Nephron (organoid): ENCODE data around the gene ACACA.

ENCODE experiments used
- H3K27ac Mint-ChIP-seq, 3 experiments: 2 replicates each; pipeline ENCODE4 v1.8.0; 2020; ENCODE audit warnings: mixed read lengths in 3 of 3, mild to moderate bottlenecking in 2 of 3, moderate library complexity in 1 of 3
- H3K27me3 Mint-ChIP-seq: 2 replicates; pipeline ENCODE4 v1.8.0; 2021; ENCODE audit warnings: low read depth, mild to moderate bottlenecking, moderate library complexity, mixed read lengths
- H3K36me3 Mint-ChIP-seq: 2 replicates; pipeline ENCODE4 v1.8.0; 2020; ENCODE audit warnings: low read depth, mixed read lengths
- H3K4me1 Mint-ChIP-seq: 2 replicates; pipeline ENCODE4 v1.8.0; 2020; ENCODE audit warnings: mixed read lengths
- H3K4me3 Mint-ChIP-seq, 3 experiments: 2 replicates each; pipeline ENCODE4 v1.8.0; 2020; ENCODE audit warnings: mild to moderate bottlenecking in 3 of 3, mixed read lengths in 3 of 3, moderate library complexity in 2 of 3
- H3K9me3 Mint-ChIP-seq: 2 replicates; pipeline ENCODE4 v1.8.0; 2020; ENCODE audit warnings: mixed read lengths
- TF ChIP-seq, protein P1 (sequence below), 3 experiments: fragments of 200-600 bp; sonication (generic); IDR thresholded peaks; one replicate each; pipeline ENCODE4 v1.5.0; 2021; ENCODE audit warnings: antibody characterized with exemption in 3 of 3; ENCODE audit not compliant: unreplicated experiment in 3 of 3

The ACACA gene

DNA sequence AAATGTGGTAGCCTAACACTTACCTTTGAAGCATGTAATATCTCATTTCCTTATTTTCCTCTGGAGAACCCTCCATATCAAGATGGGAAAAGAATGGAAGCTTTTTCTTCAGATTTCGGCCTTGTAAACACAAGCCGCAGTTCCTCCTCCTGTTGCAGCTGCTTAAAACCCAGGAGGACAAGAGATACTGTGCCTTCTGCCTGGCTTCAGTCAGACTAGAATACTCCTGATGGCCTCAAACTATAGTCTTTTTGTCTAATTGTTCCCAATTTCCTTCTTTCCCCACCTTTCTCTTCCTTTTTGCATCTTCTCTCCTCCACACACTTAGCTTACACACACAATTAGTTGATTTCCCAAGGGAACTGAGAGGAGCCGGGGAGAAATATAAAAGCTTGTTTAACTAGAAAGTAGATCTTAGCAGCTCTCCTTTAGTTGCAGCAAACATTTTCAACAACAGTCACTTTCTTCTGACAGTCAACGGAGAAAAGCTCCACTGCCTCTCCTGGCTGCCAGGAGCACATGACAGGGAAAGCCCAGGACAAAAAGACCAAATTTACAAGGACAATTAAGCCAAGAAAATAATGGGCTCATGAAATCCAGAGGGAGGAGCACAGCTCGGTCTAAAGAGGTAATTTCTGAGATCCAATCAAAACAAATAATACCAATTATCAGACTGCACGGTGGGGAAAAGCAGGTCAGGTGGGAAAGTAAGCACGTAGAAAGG, 107.2 kb downstream of the ACACA start:
- TF ChIP-seq, protein P1, sequence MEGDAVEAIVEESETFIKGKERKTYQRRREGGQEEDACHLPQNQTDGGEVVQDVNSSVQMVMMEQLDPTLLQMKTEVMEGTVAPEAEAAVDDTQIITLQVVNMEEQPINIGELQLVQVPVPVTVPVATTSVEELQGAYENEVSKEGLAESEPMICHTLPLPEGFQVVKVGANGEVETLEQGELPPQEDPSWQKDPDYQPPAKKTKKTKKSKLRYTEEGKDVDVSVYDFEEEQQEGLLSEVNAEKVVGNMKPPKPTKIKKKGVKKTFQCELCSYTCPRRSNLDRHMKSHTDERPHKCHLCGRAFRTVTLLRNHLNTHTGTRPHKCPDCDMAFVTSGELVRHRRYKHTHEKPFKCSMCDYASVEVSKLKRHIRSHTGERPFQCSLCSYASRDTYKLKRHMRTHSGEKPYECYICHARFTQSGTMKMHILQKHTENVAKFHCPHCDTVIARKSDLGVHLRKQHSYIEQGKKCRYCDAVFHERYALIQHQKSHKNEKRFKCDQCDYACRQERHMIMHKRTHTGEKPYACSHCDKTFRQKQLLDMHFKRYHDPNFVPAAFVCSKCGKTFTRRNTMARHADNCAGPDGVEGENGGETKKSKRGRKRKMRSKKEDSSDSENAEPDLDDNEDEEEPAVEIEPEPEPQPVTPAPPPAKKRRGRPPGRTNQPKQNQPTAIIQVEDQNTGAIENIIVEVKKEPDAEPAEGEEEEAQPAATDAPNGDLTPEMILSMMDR (IDR thresholded peaks at IDR 0.05; ENCODE audit: unreplicated experiment in 3 of 3), result peak in 1 of 3 experiments; percentile 12
- H3K27ac Mint-ChIP-seq, result peak overlapping the region; percentile 63 to 88 (median 70)
- no peaks in the 10 kb centered on the region for H3K9me3 Mint-ChIP-seq
- peak overlapping the region; percentile 1 to 20 (median 11) for H3K4me3 Mint-ChIP-seq
- no peaks in the 10 kb centered on the region for H3K27me3 Mint-ChIP-seq
- peaks cover 30% of the 10 kb centered on the region for H3K4me1 Mint-ChIP-seq
- peaks cover 5% of the 10 kb centered on the region for H3K36me3 Mint-ChIP-seq

DNA sequence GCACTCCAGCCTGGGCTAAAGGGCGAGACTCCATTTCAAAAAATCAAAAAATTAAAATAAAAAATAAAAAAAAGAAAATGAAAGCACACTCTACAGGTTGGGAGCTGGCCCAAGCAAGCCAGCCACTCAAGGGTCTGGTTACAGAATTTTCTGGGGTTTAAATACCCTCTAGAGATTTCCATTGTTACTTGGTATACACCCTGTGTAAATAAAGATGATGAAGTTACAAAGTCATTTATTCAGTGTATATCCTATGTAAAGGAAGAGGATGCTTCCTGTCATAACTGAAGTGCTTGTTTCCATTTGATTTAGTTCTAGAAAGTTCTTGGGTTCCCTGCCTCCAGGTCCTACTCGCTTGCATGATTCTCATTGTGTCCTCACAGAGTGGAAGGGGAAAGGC, 110.7 kb downstream of the ACACA start:
- no peaks in the 10 kb centered on the region for H3K27me3 Mint-ChIP-seq
- no peaks in the 10 kb centered on the region for H3K36me3 Mint-ChIP-seq
- H3K4me1 Mint-ChIP-seq, result peaks cover 24% of the 10 kb centered on the region
- TF ChIP-seq, protein P1 (IDR thresholded peaks at IDR 0.05; ENCODE audit: unreplicated experiment in 3 of 3), result no peak
- no peak overlapping the region for H3K4me3 Mint-ChIP-seq
- H3K9me3 Mint-ChIP-seq, result no peaks in the 10 kb centered on the region
- no peak overlapping the region for H3K27ac Mint-ChIP-seq

DNA sequence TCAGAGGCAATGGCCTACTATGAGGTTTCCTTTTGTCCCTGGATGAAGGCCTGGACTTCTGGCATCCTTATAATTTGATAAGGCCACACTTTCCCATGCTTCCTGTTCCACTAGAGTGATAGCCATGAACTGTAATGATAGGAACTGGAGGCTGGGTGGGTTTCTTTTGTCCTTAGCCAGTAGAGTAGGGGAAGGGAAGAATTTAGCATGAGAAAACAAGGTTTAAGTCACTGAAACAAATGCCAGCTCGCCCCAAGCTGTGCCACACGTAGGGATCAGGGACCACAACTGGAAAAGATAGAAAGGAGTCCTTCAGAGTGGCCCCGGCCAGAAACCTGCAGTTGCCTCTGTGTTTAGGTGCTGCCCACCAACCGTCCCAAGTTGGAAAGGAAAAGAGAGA, 111.7 kb downstream of the ACACA start:
- TF ChIP-seq, protein P1 (IDR thresholded peaks at IDR 0.05; ENCODE audit: unreplicated experiment in 3 of 3), result no peak
- Mint-ChIP-seq H3K4me1 (peaks cover 14% of the 10 kb centered on the region), H3K4me3 (no peak overlapping the region), H3K27ac (no peak overlapping the region), H3K27me3 (no peaks in the 10 kb centered on the region), H3K9me3 (no peaks in the 10 kb centered on the region), H3K36me3 (no peaks in the 10 kb centered on the region)

DNA sequence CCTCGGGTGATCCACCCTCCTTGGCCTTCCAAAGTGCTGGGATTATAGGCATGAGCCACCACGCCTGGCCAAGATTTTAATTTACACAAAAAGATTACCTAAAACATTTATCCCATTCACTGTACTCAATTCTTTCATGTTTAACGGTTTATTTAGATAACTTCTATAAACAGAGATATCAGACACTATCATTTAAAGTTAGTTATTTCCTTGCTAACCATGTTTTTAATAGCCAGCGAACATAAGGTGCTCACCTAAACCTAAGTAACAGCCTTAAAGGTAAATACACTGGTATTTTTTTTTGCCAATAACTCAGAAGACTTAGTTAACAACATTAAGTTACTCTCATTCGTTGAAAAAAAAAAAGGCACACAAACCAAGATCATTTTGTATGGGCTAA, 112.9 kb downstream of the ACACA start:
- Mint-ChIP-seq H3K4me3 (no peak overlapping the region), H3K4me1 (peaks cover 3% of the 10 kb centered on the region), H3K36me3 (peaks cover 4% of the 10 kb centered on the region), H3K9me3 (no peaks in the 10 kb centered on the region), H3K27ac (no peak overlapping the region), H3K27me3 (no peaks in the 10 kb centered on the region)
- TF ChIP-seq, protein P1 (IDR thresholded peaks at IDR 0.05; ENCODE audit: unreplicated experiment in 3 of 3), result no peak

DNA sequence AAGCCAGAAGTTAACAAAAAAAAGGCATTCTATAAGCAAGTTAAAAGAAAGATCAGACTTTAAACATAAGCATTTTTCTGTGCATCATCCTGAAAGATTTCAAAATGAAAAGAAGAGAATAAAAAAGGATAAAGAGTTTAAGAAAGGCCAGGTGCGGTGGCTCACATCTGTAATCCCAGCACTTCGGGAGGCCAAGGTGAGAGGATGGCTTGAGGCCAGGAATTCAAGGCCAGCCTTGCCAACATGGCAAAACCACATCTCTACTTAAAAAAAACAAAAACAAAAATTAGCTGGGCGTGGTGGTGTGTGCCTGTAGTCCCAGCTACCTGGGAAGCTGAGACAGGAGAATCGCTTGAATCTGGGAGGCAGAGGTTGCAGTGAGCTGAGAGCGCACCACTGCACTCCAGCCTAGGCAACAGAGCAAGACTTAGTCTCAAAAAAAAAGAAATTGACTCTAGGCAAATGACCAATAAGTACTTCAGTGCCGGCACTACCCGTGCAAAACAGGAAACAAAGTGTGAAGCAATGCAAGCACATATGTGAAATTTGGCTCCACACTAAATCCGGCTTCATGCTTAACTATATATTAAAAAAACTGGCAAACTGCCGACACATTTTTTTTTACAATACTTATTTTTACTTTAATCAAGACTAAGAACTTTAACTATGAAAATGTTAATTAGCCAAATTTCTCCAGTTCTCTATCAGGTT, 114.1 kb downstream of the ACACA start:
- no peaks in the 10 kb centered on the region for H3K27me3 Mint-ChIP-seq
- peaks cover 4% of the 10 kb centered on the region for H3K36me3 Mint-ChIP-seq
- H3K27ac Mint-ChIP-seq, result no peak overlapping the region
- H3K4me1 Mint-ChIP-seq, result no peaks in the 10 kb centered on the region
- no peaks in the 10 kb centered on the region for H3K9me3 Mint-ChIP-seq
- TF ChIP-seq, protein P1 (IDR thresholded peaks at IDR 0.05; ENCODE audit: unreplicated experiment in 3 of 3), result no peak
- H3K4me3 Mint-ChIP-seq, result no peak overlapping the region
